ENCODE results near the gene TFRC. TPM values are rescaled to one million over a fixed set of nuclear protein-coding genes. Genes with fewer than 3 reads are reported as not detected.
A peak's percentile ranks its signal among the peaks of the same experiment; 100 is the strongest.

The TFRC gene
- 53.3 TPM for polyA plus RNA-seq (2013, experiment 1 of 2)
- 50.8 TPM for polyA plus RNA-seq (2013, experiment 2 of 2)

GRCh38 chr3:196081834-196082618 is at the start of gene TFRC:
Gene TFRC, minus strand, starts transcription at chr3:196082090. Its CDS starts 4,991 bp downstream, at chr3:196077099.
- Histone ChIP-seq H3K4me1 (ENCODE audit: insufficient read depth, low read length) (peaks cover 10% of the 10 kb centered on the region; the same call in 1 of the 2 replicates), H3K36me3 (ENCODE audit: insufficient read depth, low read length) (peaks cover 8% of the 10 kb centered on the region), H3K9ac (ENCODE audit: low read depth, low read length) (peak within 1 kb of the TSS; percentile 96), H3K27ac (ENCODE audit: low read depth, low read length) (peak within 1 kb of the TSS; percentile 93), H3K4me3 (ENCODE audit: low read length) (peak within 1 kb of the TSS; percentile 97), H3K9me3 (ENCODE audit: insufficient read depth, low read depth, low read length) (no peaks in the 10 kb centered on the region), H3K27me3 (ENCODE audit: insufficient read depth, low read length) (no peaks in the 10 kb centered on the region)
- WGBS: 2% methylated on average over 67 of the region's 67 CpGs

GRCh38 chr3:196128172-196128843 is 46.4 kb upstream of the TFRC start:
- Histone ChIP-seq H3K27ac (ENCODE audit: low read depth, low read length) (no peak overlapping the region), H3K27me3 (ENCODE audit: insufficient read depth, low read length) (no peaks in the 10 kb centered on the region), H3K4me1 (ENCODE audit: insufficient read depth, low read length) (peaks cover under 1% of the 10 kb centered on the region), H3K36me3 (ENCODE audit: insufficient read depth, low read length) (no peaks in the 10 kb centered on the region), H3K4me3 (ENCODE audit: low read length) (no peak overlapping the region), H3K9me3 (ENCODE audit: insufficient read depth, low read depth, low read length) (no peaks in the 10 kb centered on the region), H3K9ac (ENCODE audit: low read depth, low read length) (no peak overlapping the region)
- 96% methylated on average over 21 of the region's 21 CpGs for WGBS

GRCh38 chr3:196127308-196128040 is 45.6 kb upstream of the TFRC start:
- H3K27me3 ChIP-seq (ENCODE audit: insufficient read depth, low read length): no peaks in the 10 kb centered on the region
- no peak overlapping the region for H3K9ac ChIP-seq (ENCODE audit: low read depth, low read length)
- H3K27ac ChIP-seq (ENCODE audit: low read depth, low read length): no peak overlapping the region
- peaks cover 9% of the 10 kb centered on the region for H3K4me1 ChIP-seq (ENCODE audit: insufficient read depth, low read length)
- 62% methylated on average over 12 of the region's 12 CpGs for WGBS
- H3K4me3 ChIP-seq (ENCODE audit: low read length): no peak overlapping the region
- no peaks in the 10 kb centered on the region for H3K36me3 ChIP-seq (ENCODE audit: insufficient read depth, low read length)
- H3K9me3 ChIP-seq (ENCODE audit: insufficient read depth, low read depth, low read length): no peaks in the 10 kb centered on the region

GRCh38 chr3:196124608-196125007 is 42.7 kb upstream of the TFRC start:
- WGBS: 81% methylated on average over 5 of the region's 5 CpGs
- Histone ChIP-seq H3K4me3 (ENCODE audit: low read length) (no peak overlapping the region), H3K36me3 (ENCODE audit: insufficient read depth, low read length) (no peaks in the 10 kb centered on the region), H3K9ac (ENCODE audit: low read depth, low read length) (no peak overlapping the region), H3K27me3 (ENCODE audit: insufficient read depth, low read length) (no peaks in the 10 kb centered on the region), H3K4me1 (ENCODE audit: insufficient read depth, low read length) (peaks cover 9% of the 10 kb centered on the region), H3K9me3 (ENCODE audit: insufficient read depth, low read depth, low read length) (no peaks in the 10 kb centered on the region), H3K27ac (ENCODE audit: low read depth, low read length) (no peak overlapping the region)

- H3K4me3 ChIP-seq (ENCODE audit: low read length): no peak overlapping the region
- 0 out of 2 replicates have a peak overlapping the region, but pooled peaks have one; percentile 54 for H3K9ac ChIP-seq (ENCODE audit: low read depth, low read length)
- WGBS: 92% methylated on average over 8 of the region's 8 CpGs
These were observed 40.8 kb upstream of the TFRC start for GRCh38 chr3:196122688-196123046.

GRCh38 chr3:196122021-196122687 is 40.3 kb upstream of the TFRC start:
- Histone ChIP-seq H3K27me3 (ENCODE audit: insufficient read depth, low read length) (no peaks in the 10 kb centered on the region), H3K36me3 (ENCODE audit: insufficient read depth, low read length) (no peaks in the 10 kb centered on the region), H3K4me3 (ENCODE audit: low read length) (no peak overlapping the region), H3K4me1 (ENCODE audit: insufficient read depth, low read length) (peaks cover 9% of the 10 kb centered on the region), H3K9ac (ENCODE audit: low read depth, low read length) (no peak overlapping the region), H3K27ac (ENCODE audit: low read depth, low read length) (no peak overlapping the region), H3K9me3 (ENCODE audit: insufficient read depth, low read depth, low read length) (no peaks in the 10 kb centered on the region)
- 92% methylated on average over 16 of the region's 16 CpGs for WGBS

More at GRCh38 chr3:196122688-196123046, 40.8 kb upstream of the TFRC start:
- H3K27me3 ChIP-seq (ENCODE audit: insufficient read depth, low read length): no peaks in the 10 kb centered on the region
- no peaks in the 10 kb centered on the region for H3K36me3 ChIP-seq (ENCODE audit: insufficient read depth, low read length)
- no peak overlapping the region for H3K27ac ChIP-seq (ENCODE audit: low read depth, low read length)
- H3K9me3 ChIP-seq (ENCODE audit: insufficient read depth, low read depth, low read length): no peaks in the 10 kb centered on the region
- H3K4me1 ChIP-seq (ENCODE audit: insufficient read depth, low read length): peaks cover 9% of the 10 kb centered on the region

- Histone ChIP-seq H3K4me3 (ENCODE audit: low read length) (no peak overlapping the region), H3K9me3 (ENCODE audit: insufficient read depth, low read depth, low read length) (no peaks in the 10 kb centered on the region), H3K27ac (ENCODE audit: low read depth, low read length) (no peak overlapping the region), H3K36me3 (ENCODE audit: insufficient read depth, low read length) (no peaks in the 10 kb centered on the region), H3K27me3 (ENCODE audit: insufficient read depth, low read length) (no peaks in the 10 kb centered on the region), H3K4me1 (ENCODE audit: insufficient read depth, low read length) (peaks cover 9% of the 10 kb centered on the region), H3K9ac (ENCODE audit: low read depth, low read length) (no peak overlapping the region)
- 95% methylated on average over 11 of the region's 11 CpGs for WGBS
These were observed 39.2 kb upstream of the TFRC start for GRCh38 chr3:196121066-196121465.

- Histone ChIP-seq H3K4me3 (ENCODE audit: low read length) (no peak overlapping the region), H3K9me3 (ENCODE audit: insufficient read depth, low read depth, low read length) (no peaks in the 10 kb centered on the region), H3K36me3 (ENCODE audit: insufficient read depth, low read length) (no peaks in the 10 kb centered on the region), H3K27ac (ENCODE audit: low read depth, low read length) (no peak overlapping the region), H3K27me3 (ENCODE audit: insufficient read depth, low read length) (no peaks in the 10 kb centered on the region), H3K9ac (ENCODE audit: low read depth, low read length) (no peak overlapping the region), H3K4me1 (ENCODE audit: insufficient read depth, low read length) (peaks cover 9% of the 10 kb centered on the region)
- WGBS: 86% methylated on average over 14 of the region's 14 CpGs
These were observed 38.5 kb upstream of the TFRC start for GRCh38 chr3:196120291-196120951.

- H3K4me1 ChIP-seq (ENCODE audit: insufficient read depth, low read length): peaks cover 4% of the 10 kb centered on the region
- WGBS: 97% methylated on average over 6 of the region's 6 CpGs
- no peaks in the 10 kb centered on the region for H3K9me3 ChIP-seq (ENCODE audit: insufficient read depth, low read depth, low read length)
- no peaks in the 10 kb centered on the region for H3K36me3 ChIP-seq (ENCODE audit: insufficient read depth, low read length)
- no peak overlapping the region for H3K4me3 ChIP-seq (ENCODE audit: low read length)
- H3K27ac ChIP-seq (ENCODE audit: low read depth, low read length): no peak overlapping the region
- no peak overlapping the region for H3K9ac ChIP-seq (ENCODE audit: low read depth, low read length)
- no peaks in the 10 kb centered on the region for H3K27me3 ChIP-seq (ENCODE audit: insufficient read depth, low read length)
These were observed 35.9 kb upstream of the TFRC start for GRCh38 chr3:196117809-196118208.

- Histone ChIP-seq H3K27ac (ENCODE audit: low read depth, low read length) (no peak overlapping the region), H3K9me3 (ENCODE audit: insufficient read depth, low read depth, low read length) (no peaks in the 10 kb centered on the region), H3K4me1 (ENCODE audit: insufficient read depth, low read length) (no peaks in the 10 kb centered on the region), H3K27me3 (ENCODE audit: insufficient read depth, low read length) (no peaks in the 10 kb centered on the region), H3K9ac (ENCODE audit: low read depth, low read length) (no peak overlapping the region), H3K36me3 (ENCODE audit: insufficient read depth, low read length) (no peaks in the 10 kb centered on the region), H3K4me3 (ENCODE audit: low read length) (no peak overlapping the region)
- 75% methylated on average over 2 of the region's 3 CpGs for WGBS
These were observed 33.8 kb upstream of the TFRC start for GRCh38 chr3:196115678-196116083.

Measured in HUES64 (cell line).